Activated CD8-positive, alpha-beta memory T cell treated with anti-CD3 and anti-CD28 coated beads for 1 hour (primary cell): ENCODE results near the gene KRTAP9-4.
"Not testable (repeated sequence)": the region's sequence is repeated elsewhere in the genome, so short reads cannot be mapped to it uniquely, and the experiment has no call there.

Experiments used
- DNase-seq, 2 donors: peaks; one replicate each; pipeline ENCODE4 v3.0.0-alpha.2; 2020; ENCODE audit warnings: low read depth in 1 of 2; ENCODE audit errors: extremely low read depth in 1 of 2

Gene KRTAP9-4, protein sequence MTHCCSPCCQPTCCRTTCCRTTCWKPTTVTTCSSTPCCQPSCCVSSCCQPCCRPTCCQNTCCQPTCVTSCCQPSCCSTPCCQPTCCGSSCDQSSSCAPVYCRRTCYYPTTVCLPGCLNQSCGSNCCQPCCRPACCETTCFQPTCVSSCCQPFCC

DNA sequence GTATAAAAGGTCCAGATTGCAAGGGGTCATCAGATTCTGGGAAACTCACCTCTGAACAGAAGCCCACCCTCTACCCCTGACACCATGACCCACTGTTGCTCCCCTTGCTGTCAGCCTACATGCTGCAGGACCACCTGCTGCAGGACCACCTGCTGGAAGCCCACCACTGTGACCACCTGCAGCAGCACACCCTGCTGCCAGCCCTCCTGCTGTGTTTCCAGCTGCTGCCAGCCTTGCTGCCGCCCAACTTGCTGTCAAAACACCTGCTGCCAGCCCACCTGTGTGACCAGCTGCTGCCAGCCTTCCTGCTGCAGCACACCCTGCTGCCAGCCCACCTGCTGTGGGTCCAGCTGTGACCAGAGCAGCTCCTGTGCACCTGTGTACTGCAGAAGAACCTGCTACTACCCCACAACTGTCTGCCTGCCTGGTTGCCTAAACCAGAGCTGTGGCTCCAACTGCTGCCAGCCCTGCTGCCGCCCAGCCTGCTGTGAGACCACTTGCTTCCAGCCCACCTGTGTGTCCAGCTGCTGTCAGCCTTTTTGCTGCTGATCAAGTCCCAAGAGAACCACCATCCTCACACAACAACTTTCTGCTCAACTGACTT lies at the start of gene KRTAP9-4:
Gene KRTAP9-4, plus strand, starts transcription at position 51 of the 604 bp plus-strand sequence. Its CDS starts 34 bp downstream, at position 85.
- not testable (repeated sequence) for DNase-seq

DNA sequence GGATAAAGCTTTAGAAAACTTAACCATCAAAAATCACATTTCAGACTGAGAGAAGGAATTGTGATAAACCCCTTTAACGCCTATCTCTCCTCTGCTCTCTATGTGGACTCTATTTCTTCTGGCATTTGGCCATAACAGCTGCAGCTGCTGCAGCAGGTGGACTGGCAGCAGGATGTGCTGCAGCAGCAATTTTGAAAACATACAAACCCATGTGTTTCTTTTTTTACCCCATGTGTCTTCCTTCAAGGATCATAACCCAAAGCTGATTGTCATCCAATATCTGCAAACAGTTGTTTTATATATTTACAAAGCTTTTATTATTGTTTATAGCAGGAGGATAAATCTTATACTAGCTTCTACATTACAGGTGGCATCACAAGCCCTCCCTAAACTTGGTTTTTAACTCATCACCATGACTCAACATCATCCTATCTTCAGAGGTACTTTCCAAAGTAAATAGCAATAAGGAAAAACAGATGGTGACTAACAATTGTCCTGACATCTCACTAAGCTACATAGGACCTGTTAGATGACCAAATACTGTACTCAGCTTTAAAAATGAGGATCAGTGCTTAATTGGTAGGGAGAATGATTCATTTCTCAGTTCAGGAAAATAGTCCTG lies 37.5 kb upstream of the KRTAP9-4 start:
- no peak for DNase-seq

DNA sequence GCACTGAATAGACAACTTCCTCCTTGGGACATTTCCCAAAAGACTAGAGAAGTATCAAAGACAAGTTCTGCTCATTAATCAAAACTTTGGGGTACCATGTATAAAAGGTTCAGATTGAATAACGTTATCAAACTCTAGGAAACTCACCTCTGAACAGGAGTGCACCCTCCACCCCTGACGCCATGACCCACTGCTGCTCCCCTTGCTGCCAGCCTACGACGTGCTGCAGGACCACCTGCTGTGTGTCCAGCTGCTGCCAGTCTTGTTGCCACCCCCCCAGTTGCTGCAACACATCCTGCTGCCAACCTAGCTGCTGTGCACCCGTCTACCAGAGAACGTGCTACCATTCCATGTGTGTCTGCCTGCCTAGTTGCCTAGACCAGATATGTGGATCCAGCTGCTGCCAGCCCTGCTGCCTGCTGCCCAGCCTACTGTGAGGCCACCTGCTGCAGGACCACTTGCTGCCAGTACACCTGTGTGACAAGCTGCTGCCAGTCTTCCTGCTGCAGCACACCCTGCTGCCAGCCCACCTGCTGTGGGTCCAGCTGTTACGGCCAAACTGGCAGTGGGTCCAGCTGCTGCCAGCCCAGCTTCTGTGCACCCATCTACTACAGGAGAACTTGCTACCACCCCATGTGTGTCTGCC lies 36.8 kb upstream of the KRTAP9-4 start:
- no peak for DNase-seq

DNA sequence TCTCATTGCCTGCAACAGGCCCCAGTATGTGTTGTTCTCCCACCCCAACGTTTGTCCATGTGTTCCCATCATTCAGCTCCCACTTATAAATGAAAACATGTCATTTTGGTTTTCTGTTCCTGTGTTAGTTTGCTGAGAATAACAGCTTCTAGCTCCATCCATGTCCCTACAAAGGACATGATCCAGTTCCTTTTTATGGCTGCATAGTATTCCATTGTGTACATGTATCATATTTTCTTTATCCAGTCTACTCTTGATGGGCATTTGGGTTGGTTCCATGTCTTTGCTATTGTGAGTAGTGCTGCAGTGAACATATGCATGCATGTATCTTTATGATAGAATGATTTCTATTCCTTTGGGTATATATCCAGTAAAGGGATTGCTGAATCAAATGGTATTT lies 33.8 kb upstream of the KRTAP9-4 start:
- no peak for DNase-seq

DNA sequence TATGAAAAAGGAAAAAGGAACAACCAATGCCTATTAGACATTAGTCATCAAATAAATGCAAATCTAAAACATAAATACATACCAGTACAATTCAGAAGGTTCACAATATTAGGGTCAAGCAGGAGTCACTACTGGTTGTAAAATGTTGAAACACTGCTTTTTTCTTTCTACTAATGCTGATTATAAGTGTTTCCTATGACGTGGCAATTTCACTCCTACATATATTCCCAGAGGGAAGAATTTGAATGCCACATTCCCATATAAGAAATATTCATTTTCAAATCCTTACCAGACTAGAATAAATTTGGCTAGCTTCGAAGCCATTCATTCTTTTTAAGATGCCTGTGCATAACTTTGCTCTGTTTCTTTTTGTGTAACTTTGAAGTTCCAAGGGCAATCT lies 25.7 kb upstream of the KRTAP9-4 start:
- no peak for DNase-seq

DNA sequence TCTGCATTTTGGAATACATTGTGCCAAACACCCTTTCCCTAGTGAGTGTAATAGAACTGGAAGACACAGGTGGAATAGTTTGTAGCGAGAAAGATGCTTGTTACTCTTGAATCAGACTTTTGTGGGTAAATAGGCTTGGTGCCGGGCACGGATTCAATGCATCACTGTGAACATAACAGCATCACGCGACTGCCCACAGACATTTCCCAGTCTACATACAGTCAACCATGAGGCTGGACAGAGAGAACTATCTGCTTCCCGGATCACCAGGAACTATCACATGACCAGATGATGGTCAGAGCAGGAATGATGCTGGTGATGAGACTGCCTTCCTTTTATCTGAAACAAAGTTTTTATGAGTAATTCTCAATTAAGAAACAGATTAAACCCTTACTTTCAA lies 23.4 kb upstream of the KRTAP9-4 start:
- DNase-seq, result no peak

DNA sequence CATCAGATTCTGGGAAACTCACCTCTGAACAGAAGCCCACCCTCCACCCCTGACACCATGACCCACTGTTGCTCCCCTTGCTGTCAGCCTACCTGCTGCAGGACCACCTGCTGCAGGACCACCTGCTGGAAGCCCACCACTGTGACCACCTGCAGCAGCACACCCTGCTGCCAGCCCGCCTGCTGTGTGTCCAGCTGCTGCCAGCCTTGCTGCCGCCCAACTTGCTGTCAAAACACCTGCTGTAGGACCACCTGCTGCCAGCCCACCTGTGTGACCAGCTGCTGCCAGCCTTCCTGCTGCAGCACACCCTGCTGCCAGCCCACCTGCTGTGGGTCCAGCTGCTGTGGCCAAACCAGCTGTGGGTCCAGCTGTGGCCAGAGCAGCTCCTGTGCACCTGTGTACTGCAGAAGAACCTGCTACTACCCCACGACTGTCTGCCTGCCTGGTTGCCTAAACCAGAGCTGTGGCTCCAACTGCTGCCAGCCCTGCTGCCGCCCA lies 22.8 kb upstream of the KRTAP9-4 start, which contains the start of gene KRTAP9-2:
Gene KRTAP9-2, plus strand, starts transcription at position 51 of the 498 bp plus-strand sequence. Its CDS starts 7 bp downstream, at position 58.
- DNase-seq, result not testable (repeated sequence)

DNA sequence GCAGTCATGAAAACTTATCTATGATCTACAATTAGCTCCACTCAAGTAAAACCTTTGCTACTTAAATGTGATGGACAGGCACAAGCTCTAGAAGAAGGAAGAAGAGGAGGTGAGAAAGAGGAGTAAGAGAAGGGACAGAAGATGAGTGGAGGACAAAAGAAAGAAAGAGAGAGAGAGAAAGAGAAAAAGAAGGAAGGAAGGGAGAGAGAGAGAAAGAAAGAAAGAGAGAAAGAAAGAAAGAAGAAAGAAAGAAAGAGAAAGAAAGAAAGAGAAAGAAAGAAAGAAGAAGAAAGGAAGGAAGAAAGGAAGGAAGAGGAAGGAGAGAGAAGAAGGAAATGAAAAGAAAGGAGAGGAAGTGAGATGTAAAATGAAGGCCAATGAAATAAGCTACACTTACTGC lies 19.4 kb upstream of the KRTAP9-4 start:
- DNase-seq, result no peak

DNA sequence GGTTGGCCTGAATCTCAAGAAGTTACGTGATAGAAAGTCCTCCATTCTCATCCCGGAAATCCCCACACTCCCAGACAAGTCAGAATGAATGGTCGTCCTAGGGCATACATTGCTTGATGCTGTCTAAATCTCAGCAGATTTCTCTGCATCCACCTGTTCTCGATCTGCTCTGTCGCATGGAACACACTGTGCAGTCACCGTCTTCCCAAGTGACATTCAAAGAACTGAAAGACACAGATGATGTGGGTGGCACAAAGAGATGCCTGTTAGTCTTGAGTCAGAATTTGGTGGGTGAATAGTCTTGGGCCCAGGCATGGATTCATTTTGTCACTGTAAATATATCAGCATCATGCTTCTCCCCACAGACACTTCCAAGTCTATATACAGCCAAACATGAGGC lies 17.8 kb upstream of the KRTAP9-4 start:
- no peak for DNase-seq

DNA sequence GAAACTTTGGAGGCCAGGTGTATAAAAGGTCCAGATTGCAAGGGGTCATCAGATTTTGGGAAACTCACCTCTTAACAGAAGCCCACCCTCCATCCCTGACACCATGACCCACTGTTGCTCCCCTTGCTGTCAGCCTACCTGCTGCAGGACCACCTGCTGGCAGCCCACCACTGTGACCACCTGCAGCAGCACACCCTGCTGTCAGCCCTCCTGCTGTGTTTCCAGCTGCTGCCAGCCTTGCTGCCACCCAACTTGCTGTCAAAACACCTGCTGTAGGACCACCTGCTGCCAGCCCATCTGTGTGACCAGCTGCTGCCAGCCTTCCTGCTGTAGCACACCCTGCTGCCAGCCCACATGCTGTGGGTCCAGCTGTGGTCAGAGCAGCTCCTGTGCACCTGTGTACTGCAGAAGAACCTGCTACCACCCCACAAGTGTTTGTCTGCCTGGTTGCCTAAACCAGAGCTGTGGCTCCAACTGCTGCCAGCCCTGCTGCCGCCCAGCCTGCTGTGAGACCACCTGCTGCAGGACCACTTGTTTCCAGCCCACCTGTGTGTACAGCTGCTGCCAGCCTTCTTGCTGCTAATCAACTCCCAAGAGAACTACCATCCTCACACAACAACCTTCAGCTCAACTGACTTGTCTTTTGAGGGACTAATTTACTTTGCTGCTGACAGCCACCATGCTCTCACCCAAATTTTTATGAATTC lies 16.9 kb upstream of the KRTAP9-4 start, which contains the start of gene KRTAP9-3:
Gene KRTAP9-3, plus strand, starts transcription at position 51 of the 707 bp plus-strand sequence. Its CDS starts 53 bp downstream, at position 104.
- DNase-seq, result not testable (repeated sequence)

DNA sequence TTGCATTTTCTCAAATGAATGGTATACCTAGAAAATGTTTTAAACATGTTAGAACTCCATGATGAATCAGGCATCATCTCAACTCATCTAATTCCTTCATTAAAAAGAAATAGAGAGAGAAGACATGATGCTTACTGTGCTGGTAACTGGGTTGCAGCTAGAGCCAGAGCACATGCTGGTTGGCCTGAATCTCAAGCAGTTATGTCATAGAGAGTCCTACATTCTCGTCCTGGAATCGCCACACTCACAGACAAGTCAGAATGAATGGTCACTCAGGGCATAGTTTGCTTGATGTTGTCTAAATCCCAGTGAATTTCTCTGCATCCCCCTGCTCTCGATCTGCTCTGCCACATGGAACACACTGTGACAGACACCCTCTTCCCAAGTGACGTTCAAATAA lies 12.4 kb upstream of the KRTAP9-4 start:
- DNase-seq, result not testable (repeated sequence)

DNA sequence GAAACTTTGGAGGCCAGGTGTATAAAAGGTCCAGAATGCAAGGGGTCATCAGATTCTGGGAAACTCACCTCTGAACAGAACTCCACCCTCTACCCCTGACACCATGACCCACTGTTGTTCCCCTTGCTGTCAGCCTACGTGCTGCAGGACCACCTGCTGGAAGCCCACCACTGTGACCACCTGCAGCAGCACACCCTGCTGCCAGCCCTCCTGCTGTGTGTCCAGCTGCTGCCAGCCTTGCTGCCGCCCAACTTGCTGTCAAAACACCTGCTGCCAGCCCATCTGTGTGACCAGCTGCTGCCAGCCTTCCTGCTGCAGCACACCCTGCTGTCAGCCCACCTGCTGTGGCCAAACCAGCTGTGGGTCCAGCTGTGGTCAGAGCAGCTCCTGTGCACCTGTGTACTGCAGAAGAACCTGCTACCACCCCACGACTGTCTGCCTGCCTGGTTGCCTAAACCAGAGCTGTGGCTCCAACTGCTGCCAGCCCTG lies 11.5 kb upstream of the KRTAP9-4 start, which contains the start of gene KRTAP9-8:
Gene KRTAP9-8, plus strand, starts transcription at position 51 of the 489 bp plus-strand sequence. Its CDS starts 53 bp downstream, at position 104.
- DNase-seq, result not testable (repeated sequence)

DNA sequence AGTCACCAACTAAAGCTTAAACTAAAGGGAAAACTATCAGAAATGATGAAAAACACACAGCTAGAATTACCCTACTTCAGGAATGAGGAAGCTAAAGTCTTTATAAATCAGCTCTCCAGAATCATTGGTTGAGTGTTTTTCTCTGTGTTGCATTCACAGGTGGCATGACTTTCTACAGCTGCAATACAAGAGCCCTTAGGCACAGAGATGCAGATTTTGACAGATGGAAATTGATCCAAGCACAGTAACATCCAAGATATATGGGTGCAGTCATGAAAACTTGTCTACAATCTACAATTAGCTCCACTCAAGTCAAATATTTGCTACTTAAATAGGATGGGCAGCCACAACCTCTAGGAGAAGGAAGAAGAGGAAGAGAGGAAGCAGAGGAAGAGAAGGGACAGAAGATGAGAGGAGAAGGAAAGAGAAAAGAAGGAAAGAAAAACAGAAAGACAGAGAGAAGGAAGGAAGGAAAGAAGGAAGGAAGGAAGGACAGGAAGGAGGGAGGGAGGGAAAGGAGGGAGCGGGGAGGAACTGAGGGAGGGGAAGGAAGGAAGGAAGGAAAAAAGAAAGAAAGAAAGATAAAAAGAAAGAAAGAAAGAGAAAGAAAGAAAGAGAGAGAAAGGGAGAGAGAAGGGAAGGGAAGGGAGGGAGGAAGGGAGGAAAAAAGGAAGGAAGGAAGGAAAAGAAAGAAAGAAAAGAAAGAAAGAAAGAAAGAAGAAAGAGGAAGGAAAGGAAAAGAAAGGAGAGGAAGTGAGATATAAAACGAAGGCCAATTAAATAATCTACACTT lies 2.3 kb upstream of the KRTAP9-4 start:
- not testable (repeated sequence) for DNase-seq

DNA sequence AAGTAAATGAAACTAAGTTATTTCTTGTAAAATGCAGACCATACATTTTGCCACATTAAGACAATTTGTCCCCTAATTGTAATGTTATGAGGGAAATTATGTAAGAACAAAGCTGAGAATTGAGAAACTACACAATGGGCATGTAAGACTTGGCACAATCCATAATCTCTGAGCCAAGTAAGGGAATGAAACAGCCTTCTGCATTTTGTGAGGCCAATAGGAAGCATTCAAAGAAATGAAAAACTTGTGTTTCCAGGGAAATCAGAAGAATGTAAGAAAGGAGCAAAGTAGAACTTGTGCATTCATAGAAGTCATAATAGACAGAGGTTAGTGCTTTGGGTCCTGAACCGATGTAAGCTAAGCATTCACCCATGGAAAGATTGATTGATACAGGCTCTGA lies 1.8 kb downstream of the KRTAP9-4 start:
- DNase-seq, result no peak

DNA sequence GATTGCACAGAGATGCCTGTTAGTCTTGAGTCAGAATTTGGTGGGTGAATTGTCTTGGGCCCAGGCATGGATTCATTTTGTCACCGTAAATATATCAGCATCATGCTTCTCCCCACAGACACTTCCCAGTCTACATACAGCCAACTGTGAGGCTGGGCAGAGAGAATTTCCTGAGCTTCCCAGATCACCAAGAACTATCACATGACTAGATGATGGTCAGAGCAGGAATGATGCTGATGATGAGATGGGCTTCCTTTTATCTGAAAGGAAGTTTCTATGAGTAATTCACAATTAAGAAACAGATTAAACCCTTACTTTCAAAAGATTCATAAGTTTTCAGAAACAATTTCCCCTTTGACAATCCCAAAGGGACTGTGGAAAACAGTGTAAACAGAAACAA lies 5.4 kb downstream of the KRTAP9-4 start:
- DNase-seq, result no peak

DNA sequence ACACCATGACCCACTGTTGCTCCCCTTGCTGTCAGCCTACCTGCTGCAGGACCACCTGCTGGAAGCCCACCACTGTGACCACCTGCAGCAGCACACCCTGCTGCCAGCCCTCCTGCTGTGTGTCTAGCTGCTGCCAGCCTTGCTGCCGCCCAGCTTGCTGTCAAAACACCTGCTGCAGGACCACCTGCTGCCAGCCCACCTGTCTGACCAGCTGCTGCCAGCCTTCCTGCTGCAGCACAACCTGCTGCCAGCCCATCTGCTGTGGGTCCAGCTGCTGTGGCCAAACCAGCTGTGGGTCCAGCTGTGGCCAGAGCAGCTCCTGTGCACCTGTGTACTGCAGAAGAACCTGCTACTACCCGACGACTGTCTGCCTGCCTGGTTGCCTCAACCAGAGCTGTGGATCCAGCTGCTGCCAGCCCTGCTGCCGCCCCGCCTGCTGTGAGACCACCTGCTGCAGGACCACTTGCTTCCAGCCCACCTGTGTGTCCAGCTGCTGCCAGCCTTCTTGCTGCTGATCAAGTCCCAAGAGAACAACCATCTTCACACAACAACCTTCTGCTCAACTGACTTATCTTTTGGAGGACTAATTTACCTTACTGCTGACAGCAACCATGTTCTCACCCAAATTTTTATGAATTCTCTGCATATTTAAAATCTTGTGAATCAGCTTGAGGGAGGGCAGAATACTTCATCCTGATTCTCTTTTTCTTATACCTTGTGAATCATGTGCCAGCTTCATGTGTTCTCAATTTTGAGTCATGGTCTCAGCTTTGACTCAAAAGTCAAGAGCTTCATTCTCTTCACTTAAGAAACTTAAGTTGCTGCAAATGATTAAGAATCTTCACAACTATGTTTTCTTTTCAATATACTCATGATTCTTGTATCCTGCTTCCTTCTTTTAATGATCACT lies 6.1 kb downstream of the KRTAP9-4 start, which contains the start of gene KRTAP9-9:
Gene KRTAP9-9, plus strand, starts transcription at position 4 of the 910 bp plus-strand sequence.
- DNase-seq, result not testable (repeated sequence)

DNA sequence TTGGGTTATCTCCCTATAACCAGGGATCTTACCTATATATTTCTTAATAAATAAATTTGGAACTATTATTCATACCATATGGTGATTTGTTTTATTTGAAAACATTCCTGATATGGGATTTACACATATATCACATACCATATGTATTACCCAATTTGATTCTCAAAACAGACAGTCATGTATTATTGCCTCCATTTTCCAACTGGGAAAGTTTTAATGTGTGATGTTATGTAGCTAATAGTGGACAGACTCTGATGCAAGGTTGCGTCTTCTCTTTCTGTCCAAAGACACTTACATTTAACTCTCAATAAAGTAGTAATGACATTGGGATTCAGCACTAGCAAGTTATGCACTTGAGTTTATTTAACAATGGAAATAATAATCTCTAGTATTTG lies 6.8 kb downstream of the KRTAP9-4 start:
- no peak for DNase-seq

DNA sequence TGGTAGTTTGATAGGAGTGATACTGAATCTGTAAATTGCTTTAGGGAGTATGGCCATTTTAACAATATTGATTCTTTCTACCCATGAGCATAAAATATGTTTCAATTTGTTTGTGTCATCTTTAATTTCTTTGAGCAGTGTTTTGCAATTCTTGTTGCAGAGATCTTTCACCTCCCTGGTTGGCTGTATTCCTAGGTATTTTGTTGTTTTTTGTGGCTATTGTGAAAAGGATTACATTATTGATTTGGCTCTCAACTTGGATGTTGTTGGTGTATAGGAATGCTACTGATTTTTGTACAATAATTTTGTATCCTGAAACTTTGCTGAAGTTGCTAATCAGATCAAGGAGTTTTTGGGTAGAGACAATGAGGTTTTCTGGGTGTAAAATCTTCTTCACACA lies 8.9 kb downstream of the KRTAP9-4 start:
- no peak for DNase-seq

DNA sequence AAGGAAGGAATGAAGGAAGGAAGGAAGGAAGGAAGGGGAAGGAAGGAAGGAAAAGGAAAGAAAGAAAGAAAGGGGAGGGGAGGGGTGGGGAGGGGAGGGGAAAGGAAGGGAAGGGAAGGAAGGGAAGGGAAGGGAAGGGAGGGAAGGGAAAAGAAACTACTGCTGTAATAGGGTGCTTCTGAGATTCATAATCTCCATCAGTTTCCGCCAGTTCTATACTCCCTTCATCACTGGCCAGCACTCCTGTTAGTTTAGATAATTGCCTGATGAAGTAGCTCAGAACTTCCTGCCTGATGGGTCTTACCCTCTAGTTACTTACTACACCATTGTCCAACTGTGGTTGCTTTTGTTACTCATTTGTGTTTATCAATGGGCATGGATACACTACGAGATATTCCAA lies 13.7 kb downstream of the KRTAP9-4 start:
- DNase-seq, result no peak
